IPS-NIHi7 (cell line): ENCODE data around the gene BRINP3.

Experiments
- DNase-seq: peaks from one replicate; pipeline ENCODE4 v3.0.0; 2012; ENCODE audit warnings: mixed read lengths; ENCODE audit errors: extremely low spot score

The BRINP3 gene

GRCh38 chr1:190322274-190322673, 155.4 kb downstream of the BRINP3 start:
- no peak for DNase-seq

DNA sequence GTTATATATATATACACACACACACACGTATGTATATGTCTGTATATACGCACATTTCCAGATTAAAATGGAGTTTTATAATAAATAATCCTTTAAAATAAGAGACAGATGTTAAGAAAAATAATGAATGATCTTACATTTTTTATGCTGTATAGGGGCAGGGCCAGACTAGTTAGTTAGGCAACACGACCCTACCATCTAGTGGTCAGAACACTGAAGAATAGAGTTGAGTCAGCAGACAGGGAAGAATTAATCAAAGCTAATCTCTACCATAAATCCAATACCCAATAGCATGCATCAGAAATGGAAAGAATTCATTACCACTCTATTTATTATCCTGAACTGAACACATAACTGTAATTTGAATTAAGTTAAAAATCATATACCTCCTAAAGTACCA, 156.7 kb downstream of the BRINP3 start:
- DNase-seq, result no peak

GRCh38 chr1:190312763-190313162, 164.9 kb downstream of the BRINP3 start:
- DNase-seq, result no peak

DNA sequence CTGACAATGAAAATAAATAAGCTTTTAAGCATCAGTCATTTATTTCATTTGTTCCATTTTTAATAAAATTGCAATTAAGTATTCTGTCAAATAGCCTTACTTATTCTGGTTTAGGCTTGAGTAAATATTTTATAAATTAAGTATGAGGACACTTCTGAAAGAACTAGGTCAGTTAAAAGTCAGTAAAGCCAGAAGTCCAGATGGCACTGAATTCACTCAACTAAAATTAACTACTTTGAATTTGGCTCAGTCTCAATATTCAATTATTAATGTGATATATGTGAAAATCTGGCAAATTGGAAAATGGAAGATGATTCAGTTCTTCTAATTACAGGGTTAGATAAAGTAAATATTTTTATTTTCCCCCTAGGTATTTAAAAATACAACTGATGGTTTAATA, 174.2 kb downstream of the BRINP3 start:
- DNase-seq, result no peak

- no peak for DNase-seq
These were observed 181.2 kb downstream of the BRINP3 start for GRCh38 chr1:190296453-190296852.

DNA sequence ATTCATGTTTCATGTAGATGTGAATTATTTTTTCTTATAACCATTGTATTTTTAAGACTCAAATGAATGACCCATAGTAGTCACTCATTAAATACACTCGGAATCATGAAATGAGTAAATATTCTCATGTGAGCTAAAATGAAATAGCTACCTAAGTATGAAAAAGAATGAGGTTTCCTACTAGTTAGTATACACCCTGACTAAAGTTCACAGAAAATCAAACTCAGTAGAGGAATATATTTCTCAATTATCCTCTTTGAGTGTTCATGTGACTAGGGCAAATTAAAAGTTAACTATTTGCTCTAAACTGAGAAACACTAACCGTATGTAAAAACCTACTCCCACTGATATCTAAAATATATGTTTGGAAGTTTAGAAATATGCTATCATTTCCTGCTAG, 187.8 kb downstream of the BRINP3 start:
- DNase-seq, result no peak

GRCh38 chr1:190286111-190286510, 191.6 kb downstream of the BRINP3 start:
- DNase-seq, result no peak

GRCh38 chr1:190277107-190277506, 200.6 kb downstream of the BRINP3 start:
- DNase-seq, result no peak

DNA sequence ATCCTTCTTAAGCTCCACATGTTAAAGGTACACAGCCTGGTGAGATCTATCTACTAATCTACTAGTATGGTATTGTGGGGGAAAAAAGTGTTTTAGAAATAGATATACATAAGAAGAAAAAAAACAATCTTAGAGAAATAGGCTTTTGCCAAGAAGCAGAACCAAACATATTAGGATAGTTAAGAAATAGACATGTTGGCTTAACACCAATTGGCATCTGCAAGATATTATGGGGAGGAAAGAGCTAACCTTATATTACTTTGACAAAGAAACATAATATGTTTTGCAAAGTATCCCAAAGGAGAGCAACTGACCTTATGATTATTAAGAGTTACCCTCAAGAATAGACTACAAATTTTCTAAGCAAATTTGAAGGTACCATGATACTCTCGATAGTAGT, 202.9 kb downstream of the BRINP3 start:
- no peak for DNase-seq

- no peak for DNase-seq
These were observed 204.5 kb downstream of the BRINP3 start for GRCh38 chr1:190273161-190273560.

GRCh38 chr1:190262538-190262937, 215.1 kb downstream of the BRINP3 start:
- no peak for DNase-seq

- DNase-seq, result no peak
These were observed 218.2 kb downstream of the BRINP3 start for GRCh38 chr1:190259424-190259823.

DNA sequence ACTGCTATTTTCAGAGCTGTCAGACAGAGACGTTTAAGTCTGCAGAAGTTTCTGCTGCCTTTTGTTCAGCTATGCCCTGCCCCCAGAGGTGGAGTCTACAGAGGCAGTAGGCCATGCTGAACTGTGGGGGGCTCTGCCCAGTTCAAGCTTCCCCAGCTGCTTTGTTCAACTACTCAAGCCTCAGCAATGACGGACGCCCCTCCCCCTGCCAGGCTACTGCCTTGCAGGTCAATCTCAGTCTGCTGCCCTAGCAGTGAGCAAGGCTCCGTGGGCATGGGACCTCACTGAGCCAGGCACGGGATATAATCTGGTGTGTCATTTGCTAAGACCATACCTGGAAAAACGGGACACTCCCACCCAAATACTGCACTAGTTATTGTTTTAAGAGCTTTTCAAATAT, 219.7 kb downstream of the BRINP3 start:
- no peak for DNase-seq

DNA sequence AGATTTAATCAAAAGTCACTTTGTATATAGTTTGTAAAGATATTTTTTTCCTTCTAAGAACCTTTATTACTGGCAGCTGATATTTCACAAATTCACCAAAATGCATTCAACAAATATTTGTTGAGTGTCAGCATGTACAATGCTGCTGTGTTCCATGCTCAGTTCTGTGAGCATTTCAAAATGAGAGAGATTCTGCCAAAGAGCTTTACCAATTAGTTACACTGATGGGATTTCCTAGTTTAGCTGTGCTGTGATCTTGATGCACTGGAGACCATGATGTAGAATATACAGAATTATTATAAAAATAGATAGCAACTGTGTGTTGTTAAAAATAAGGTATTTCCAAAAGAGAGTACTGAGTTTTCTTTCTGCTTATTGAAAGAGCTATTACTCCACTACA, 225.6 kb downstream of the BRINP3 start:
- no peak for DNase-seq

DNA sequence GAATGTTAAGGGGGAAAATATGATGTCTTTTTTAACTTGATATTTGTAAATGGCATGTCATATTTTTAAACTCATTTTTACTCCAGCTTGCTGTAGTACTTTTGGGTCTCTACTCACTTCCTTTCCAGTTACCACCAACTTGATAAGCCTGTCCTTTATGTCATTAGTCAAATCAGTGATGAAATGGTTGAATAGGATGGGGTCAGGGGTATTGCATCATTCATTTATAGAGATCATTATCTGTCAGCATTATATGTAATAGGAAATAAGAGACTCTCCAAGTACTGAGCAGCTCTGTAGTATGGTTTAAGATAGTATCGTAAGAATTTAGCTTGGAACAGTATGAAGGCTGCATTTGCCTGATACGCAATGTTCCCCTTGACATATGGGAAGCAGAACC, 227.3 kb downstream of the BRINP3 start:
- no peak for DNase-seq

GRCh38 chr1:190244406-190244805, 233.3 kb downstream of the BRINP3 start:
- DNase-seq, result no peak

DNA sequence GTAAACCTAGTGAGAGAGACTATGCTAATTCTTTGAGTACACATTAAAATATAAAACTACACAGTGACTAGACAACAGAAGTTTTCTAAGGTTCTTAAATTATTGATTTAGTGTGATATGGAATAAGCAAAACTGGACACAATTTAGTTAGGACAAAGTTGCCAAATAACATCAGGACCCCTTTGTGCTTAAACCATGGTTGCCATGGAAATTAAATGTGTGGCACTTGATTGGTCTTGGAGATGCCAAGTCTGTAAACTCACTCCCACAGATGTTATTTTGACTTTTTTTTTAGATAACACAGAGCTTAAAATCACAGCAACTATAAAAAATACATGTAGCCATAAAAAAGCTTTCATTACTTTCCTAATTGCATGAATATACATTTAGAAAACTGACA, 234.6 kb downstream of the BRINP3 start:
- DNase-seq, result no peak

GRCh38 chr1:190226006-190226405, 251.7 kb downstream of the BRINP3 start:
- no peak for DNase-seq

DNA sequence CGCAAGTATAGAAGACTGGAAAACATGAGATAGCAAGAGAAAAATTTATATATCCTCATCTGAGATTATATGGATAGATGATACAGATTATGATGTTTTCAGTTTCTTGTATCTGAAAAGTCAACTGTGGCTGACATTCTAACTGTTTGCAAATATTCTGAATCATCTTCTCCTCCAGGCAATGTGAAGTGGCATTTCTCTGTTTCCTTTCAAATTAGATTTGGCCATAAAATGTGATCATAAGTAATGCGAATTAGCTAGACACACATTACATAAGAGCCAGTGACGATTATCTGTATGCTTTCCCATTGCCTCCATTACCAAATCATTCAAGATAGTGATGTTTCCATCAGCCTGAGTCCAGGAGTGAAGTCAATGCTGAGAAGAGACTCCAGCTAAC, 265.2 kb downstream of the BRINP3 start:
- no peak for DNase-seq

GRCh38 chr1:190207733-190208132, 269.9 kb downstream of the BRINP3 start:
- DNase-seq, result no peak

- DNase-seq, result no peak
These were observed 272.0 kb downstream of the BRINP3 start for GRCh38 chr1:190205713-190206112.

- DNase-seq, result no peak
These were observed 281.6 kb downstream of the BRINP3 start for GRCh38 chr1:190196020-190196419.

DNA sequence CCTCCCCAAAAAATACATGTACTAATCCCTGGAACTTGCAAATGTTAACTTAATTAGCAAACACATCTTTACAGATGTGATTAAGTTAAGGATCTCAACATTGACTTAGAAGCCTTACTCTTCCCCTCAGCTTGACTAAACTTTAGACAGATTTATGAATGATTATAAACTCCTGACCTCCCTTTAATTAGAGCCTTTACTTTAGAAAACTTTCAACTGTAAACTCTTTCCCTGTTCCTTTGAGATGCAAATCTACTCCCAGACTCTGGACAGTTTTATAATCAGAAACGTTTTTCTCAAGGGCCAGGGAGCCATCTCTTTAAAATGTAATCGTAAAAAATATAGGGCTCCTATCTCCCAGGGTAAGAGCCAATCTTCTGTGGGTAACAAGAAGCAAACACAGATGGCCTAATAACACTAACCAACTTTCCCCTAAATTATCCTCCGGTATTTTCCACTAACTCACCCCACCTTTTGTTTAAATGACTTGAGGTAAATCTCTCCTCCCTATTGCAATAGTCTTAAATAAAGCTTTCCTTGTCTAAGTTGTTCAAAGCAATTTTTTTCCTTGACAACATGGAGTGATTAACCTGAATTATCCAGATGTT, 284.1 kb downstream of the BRINP3 start:
- no peak for DNase-seq

GRCh38 chr1:190192627-190193026, 285.0 kb downstream of the BRINP3 start:
- DNase-seq, result no peak
